D721Med (cell line): ENCODE data around the gene RPS6KA4.

ENCODE experiments used
- DNase-seq: peaks from one replicate; pipeline ENCODE4 v3.0.0; 2011; ENCODE audit warnings: low spot score; ENCODE audit not compliant: insufficient read length
- FAIRE-seq: peaks from 2 replicates; lab custom pipeline; 2011; peaks lifted over from hg19 to GRCh38; lab: Jason Lieb, UNC
- TF ChIP-seq, protein P1 (sequence below): IDR thresholded peaks from 2 replicates; pipeline ENCODE4 v1.5.1; 2012; ENCODE audit warnings: mild to moderate bottlenecking, control low read depth; ENCODE audit not compliant: insufficient read depth; ENCODE audit errors: missing control alignments

The RPS6KA4 gene

DNA sequence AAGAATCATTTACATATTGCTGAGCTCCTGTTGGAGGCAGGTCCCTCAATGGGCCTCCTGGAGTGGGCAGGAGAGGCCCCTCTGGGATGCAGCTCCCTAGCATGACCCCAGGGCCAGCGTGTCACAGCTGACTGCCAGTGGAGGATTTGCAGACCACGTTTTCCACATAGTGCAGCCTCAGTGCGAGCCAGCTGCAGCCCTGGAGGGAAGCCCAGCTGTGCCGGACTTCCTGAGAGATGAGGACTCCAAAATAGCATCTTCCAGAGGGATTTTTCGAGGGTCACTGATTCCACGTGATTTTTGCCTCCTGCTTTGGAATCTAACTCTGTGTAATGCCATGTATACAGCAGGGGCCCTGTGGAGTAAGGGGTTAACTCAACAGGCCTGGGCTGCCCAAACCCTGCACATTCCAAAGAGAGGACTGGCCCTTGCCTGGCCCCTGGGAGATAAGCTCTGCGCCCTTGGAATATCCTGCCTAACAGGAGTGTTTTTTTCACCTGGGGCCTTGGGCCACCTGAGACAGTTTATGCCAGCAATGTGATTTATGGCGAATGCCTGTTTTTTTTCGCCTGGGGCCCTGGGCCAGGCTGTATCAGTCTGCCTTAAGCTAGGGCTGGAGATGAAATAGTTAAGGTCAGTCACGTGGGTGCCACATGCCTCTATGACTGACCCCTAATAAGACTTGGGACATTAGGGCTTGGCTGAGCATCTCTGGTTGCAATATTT lies 47.4 kb downstream of the RPS6KA4 start:
- DNase-seq (no peak), FAIRE-seq (no peak)
- TF ChIP-seq, protein P1, sequence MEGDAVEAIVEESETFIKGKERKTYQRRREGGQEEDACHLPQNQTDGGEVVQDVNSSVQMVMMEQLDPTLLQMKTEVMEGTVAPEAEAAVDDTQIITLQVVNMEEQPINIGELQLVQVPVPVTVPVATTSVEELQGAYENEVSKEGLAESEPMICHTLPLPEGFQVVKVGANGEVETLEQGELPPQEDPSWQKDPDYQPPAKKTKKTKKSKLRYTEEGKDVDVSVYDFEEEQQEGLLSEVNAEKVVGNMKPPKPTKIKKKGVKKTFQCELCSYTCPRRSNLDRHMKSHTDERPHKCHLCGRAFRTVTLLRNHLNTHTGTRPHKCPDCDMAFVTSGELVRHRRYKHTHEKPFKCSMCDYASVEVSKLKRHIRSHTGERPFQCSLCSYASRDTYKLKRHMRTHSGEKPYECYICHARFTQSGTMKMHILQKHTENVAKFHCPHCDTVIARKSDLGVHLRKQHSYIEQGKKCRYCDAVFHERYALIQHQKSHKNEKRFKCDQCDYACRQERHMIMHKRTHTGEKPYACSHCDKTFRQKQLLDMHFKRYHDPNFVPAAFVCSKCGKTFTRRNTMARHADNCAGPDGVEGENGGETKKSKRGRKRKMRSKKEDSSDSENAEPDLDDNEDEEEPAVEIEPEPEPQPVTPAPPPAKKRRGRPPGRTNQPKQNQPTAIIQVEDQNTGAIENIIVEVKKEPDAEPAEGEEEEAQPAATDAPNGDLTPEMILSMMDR: no peak

DNA sequence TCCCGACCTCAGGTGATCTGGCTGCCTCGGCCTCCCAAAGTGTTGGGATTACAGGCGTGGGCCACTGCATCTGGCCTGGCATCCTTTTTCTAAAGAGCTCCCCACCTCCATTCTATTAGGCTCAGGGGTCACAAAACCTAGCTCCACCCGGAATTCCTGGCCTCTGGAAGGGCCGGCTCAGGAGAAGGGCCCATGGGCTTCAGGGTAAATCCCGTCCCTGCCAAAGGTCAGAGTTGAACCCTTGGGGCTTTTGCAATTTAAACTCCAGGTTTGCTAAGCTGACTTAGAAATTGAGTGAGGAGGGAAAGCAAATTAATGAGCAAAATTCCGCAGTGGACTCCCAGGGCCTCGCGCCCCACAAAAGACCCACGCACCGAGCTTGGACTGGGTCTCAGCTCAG lies 48.3 kb downstream of the RPS6KA4 start:
- FAIRE-seq: no peak
- DNase-seq: no peak
- TF ChIP-seq, protein P1: no peak

DNA sequence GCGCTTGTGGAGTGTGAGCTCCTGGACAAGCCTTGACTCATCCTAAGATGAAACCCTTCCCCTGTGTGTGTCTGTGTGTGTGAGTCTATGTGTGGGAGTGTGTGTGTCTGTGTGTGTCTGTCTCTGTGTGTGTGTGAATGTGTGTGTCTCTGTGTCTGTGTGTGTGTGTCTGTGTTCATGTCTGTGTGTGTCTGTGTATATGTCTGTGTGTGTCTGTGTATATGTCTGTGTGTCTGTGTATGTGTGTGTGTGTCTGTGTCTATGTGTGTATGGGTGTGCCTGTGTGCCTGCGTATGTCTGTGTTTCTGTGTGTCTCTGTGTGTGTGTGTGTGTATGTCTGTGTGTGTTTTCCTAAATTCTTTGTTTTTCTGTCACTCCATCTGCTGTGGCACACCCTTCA lies 48.7 kb downstream of the RPS6KA4 start:
- TF ChIP-seq, protein P1: no peak
- no peak for DNase-seq
- no peak for FAIRE-seq

DNA sequence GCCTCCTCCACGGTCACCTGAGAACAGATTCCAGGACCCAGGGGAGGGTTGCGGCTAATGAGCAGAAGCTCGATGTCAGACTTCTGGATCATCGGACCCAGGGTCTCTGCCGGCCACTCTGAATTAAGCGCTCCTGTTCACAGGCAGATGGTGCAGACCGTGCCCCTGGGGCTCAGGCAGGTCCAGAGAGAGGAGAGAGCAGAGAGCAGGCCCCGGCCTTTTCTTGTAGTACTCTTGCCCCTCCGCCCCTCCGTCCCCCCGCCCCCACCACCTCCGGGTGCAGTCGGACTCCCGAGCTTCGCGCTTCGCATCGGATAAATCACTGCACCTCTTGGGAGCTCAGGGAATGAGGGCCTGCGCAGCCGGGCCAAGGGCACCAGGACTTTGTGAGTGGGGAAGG lies 50.3 kb downstream of the RPS6KA4 start:
- DNase-seq (no peak), FAIRE-seq (no peak)
- TF ChIP-seq, protein P1: no peak

DNA sequence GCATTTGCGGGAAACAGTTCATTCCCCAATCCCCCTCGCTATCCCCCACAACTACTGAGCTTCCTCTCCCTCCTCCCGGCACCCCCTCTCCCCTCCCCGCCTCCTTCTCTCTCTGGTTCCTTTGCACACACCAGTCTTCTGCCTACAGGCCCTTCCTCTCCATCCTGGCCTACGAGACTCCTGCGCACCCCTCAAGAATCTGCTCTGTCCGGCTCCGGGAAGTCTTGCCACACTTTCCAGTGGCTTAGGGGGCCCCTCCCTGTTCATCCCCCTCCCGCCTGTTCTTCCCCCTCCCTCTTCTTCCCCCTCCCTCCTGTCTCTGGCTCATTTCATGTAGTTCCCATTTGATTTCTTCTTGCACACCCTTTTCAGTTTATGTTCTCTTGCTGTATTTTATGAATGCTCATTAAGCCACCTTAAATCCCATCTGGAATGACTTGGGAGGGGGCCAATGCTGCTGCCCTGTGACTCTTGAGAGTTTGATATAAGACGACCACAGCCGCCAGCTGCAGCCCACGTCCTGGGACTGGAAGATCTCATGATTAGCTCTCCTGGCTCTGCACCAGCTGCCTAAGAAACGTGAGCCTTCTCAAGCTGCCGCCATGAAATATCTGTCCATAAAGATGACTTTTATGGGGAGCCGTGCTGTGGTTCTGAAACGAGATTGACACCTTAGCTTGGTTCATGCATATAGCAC lies 50.9 kb downstream of the RPS6KA4 start:
- no peak for DNase-seq
- FAIRE-seq: no peak
- TF ChIP-seq, protein P1: no peak

DNA sequence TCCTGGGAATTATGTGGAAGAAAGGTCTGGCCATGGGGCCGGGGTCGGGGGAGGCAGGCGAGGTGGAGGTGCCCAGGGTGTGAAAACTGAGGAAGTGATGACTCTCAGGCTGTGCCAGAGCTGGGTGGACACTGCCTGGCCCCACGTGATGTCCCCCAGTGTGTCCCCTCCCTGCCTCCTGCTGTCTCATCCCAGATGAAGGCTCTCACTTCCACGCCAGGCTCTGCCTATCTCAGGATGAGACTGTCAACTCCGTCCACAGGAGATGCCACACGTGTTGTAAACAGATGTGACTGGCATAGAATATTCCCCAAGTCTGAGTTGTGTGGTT lies 51.4 kb downstream of the RPS6KA4 start:
- FAIRE-seq (no peak), DNase-seq (no peak)
- TF ChIP-seq, protein P1: no peak

DNA sequence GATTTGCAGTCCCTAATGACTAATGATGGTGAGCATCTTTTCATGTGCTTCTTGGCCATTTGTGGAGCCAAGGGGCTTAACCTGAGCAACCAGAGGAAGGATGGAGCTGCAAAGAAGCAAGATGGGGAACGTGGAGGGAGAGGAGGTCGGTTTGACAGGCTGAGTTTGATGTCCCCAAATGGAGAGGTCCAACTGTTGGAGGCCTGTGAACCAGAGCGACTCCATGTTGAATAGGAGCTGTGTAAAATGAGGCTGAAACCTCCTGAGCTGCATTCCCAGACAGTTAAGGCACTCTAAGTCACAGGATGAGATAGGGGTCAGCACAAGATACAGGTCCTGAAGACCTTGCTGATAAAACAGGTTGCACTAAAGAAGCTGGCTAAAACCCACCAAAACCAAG lies 54.5 kb downstream of the RPS6KA4 start:
- TF ChIP-seq, protein P1: no peak
- FAIRE-seq (no peak), DNase-seq (no peak)
